HL-60/S4 treated with retinoic acid at 250 ng/mL for 4 days and 3 days (cell line): ENCODE data around the gene FAHD2B.
"Not testable (repeated sequence)": the region's sequence is repeated elsewhere in the genome, so short reads cannot be mapped to it uniquely, and the experiment has no call there.

Experiments used
- in situ Hi-C: fragments of 300-500 bp; cut with MboI; formaldehyde crosslinking; loops from 2 replicates; pipeline ENCODE4 v1.7.0; 2022; ENCODE audit warnings: low sequenced_read_pairs

FAHD2B gene, protein sequence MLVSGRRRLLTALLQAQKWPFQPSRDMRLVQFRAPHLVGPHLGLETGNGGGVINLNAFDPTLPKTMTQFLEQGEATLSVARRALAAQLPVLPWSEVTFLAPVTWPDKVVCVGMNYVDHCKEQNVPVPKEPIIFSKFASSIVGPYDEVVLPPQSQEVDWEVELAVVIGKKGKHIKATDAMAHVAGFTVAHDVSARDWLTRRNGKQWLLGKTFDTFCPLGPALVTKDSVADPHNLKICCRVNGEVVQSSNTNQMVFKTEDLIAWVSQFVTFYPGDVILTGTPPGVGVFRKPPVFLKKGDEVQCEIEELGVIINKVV

DNA sequence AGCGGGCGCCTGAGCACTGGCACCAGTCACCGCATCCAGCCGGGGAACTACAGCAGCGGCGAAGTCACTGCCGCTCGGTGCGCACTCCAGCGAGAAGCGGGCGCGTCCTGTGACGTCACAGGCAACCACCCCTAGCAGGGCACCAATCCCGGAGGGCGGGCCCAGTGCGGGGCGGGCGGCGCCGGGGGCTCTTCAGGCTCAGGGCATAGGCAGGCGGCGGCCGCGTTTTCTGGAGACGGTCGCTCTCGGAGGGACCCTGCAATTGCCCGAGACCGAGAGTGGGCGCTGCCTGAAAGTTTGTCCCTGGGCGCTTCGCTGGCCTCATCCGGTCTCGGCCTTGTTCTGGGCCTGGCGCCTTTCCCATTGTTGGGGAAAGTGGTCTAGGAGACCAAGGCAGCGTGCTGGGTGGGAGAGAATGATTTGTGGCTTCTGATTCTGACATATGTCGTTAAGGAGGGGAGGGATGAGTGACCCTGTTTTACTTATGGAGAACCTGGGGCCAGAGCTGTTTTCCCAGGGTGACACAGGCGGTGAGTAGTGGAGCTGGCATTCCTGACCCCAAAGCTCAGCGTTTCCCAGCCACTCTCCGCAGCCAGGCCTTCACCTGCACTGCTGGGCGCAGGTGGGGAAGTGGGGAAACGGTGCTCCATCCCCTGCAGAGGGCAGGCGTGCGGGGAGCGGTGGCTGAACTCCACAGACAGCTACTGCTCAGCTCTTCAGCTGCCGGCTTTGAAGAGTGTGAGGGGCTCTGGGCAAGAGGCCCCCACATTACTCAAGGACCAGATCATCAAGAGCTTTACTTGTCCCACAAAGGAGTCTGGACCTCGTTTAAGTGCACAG, at the start of gene FAHD2B:
FAHD2B (minus strand) TSS at position 111 of the 840 bp plus-strand sequence. CDS start 3,176 bp downstream, outside the sequence.
- in situ Hi-C loops, result loop anchor here (25.0 kb wide), 1 partner anchor 108 kb away; the partner anchor contains the start of gene FAM178B

DNA sequence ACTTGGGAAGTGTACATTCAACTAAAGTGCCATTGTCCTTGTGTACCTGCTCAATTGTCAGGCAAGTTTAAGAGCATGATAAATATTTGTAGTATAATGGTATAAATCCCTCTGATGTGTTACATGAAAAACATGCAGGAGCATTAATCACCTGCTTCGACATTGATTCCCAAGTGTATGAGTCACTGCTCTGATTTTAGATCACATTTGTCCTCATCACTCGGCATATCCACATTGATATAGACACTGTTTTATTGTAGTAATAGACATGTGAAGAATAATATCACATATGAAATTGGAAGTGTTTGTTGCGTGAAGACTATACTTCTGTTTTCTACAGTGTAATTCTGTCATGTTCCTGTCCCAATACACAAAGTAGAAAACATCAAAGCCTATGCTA, 49.3 kb upstream of the FAHD2B start:
- in situ Hi-C loops, result not testable (repeated sequence)

DNA sequence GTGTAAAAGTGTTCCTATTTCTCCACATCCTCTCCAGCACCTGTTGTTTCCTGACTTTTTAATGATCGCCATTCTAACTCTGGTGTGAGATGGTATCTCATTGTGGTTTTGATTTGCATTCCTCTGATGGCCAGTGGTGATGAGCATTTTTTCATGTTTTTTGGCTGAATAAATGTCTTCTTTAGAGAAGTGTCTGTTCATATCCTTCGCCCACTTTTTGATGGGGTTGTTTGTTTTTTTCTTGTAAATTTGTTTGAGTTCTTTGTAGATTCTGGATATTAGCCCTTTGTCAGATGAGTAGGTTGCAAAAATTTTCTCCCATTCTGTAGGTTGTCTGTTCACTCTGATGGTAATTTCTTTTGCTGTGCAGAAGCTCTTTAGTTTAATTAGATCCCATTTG, 34.4 kb upstream of the FAHD2B start:
- in situ Hi-C loops, result not testable (repeated sequence)

DNA sequence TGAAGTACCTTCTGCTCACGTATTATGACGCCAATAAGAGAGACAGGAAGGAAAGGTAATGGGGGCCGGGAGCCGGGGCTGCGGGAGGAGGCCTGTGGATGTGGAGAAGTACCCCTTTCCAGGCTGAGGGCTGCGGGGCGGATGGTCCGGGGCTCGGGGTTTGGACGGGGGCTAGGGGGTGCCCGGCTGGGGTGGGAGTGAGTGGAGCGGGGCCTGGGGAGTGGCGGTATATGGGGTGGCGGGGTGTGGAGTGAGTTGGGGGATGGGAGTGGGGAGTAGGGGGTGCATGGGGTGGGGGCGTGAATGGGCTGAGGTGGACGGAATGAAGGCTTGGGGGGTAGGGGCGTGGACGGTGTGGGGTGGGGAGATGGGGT, 19.2 kb upstream of the FAHD2B start:
- in situ Hi-C loops, result not testable (repeated sequence)

DNA sequence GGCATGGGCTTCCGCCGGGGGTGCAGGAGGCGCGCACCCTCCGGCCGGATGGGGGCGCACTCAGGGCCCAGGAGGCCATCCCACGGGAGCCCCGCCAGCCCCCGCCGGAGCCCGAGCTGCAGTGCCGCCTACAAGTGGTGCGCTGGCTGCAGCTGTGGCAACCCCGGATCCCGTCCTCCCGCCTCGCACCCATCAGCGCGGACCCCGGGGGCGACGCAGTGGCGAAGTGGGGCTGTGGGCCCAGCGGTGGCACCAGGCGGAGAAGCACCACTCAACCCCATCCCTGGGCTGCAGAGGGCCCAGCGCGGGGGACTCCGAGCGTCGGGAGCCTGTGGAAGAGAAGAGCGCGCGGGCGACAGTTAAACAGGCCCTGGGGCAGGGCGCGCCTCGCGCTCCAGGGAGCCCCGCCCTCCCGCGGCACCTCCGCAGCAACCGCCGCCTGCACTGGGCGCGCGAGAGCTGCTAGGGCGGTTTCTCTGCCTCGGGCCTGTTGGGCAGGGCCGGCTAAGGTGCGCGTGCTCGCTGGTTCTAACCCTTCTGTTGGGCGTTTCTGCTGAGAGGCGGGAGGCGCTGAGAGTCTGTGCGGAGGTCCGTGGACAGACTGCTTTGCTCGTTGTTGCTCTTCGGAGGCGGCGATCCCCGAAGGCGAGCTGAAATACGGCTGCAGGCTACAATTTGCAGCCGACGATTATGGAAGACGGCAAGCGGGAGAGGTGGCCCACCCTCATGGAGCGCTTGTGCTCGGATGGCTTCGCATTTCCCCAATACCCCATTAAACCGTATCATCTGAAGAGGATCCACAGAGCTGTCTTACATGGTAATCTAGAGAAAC, 18.6 kb upstream of the FAHD2B start, which contains the start of gene ANKRD36:
ANKRD36 (plus strand) TSS at position 104 of the 832 bp plus-strand sequence; CDS start at position 691, 587 bp downstream.
- in situ Hi-C loops, result not testable (repeated sequence)

DNA sequence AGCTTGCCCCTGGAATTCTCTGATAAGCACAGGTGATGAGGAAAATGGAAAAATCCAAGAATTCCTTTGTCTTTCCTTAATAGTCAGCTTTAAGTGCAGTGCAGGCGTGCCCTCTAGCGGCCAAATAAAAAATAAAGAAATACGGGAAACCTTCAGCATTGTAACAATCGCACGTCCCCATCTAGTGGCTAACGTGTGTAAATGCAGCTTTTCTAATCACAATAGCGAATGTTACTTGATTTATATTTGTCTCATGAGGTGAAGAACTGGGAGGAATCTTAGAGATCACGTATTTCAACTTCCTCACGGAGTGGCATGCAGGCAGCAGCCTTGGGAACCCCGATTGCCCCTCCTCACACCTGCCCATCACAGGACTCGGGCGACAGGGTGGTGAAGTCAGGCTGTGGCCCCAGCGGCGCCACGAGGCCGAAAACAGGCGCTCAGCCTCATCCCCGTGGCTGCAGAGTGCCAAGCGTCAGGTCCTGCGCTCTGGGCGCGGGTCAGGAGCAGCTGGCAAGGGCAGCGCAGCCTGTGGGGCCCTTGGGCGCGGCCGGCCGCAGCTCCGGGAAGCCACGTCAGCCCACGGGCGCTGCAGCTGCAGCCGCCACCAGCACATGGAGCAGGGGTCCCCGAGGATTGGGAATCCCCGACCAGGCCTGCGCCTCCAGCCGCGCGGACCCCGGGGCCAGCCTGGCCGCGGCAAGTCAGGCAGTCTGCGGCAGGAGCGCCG, 17.8 kb upstream of the FAHD2B start:
- in situ Hi-C loops, result not testable (repeated sequence)

DNA sequence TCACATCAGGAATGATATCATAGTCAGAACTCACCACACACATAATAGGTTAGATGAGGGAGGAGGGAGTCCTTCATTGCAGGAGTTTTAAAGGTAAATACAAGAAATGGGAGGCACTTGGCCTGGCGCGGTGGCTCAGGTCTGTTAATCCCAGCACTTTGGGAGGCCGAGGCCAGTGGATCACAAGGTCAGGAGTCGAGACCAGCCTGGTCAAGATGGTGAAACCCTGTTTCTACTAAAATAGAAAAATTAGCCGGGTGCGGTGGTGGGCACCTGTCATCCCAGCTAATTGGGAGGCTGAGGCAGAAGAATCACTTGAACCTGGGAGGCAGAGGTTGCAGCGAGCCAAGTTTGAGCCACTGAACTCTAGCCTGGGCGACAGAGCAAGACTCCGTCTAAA, 16.6 kb upstream of the FAHD2B start:
- in situ Hi-C loops, result not testable (repeated sequence)

DNA sequence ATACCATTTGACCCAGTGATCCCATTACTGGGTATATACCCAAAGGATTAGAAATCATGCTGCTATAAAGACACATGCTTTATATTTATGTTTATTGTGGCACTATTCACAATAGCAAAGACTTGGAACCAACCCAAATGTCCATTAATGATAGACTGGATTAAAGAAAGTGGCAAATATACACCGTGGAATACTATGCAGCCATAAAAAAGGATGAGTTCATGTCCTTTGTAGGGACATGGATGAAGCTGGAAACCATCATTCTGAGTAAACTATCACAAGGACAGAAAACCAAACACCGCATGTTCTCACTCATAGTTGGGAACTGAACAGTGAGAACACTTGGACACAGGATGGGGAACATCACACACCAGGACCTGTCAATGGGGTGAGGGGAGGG, 12.2 kb upstream of the FAHD2B start:
- in situ Hi-C loops, result not testable (repeated sequence)

DNA sequence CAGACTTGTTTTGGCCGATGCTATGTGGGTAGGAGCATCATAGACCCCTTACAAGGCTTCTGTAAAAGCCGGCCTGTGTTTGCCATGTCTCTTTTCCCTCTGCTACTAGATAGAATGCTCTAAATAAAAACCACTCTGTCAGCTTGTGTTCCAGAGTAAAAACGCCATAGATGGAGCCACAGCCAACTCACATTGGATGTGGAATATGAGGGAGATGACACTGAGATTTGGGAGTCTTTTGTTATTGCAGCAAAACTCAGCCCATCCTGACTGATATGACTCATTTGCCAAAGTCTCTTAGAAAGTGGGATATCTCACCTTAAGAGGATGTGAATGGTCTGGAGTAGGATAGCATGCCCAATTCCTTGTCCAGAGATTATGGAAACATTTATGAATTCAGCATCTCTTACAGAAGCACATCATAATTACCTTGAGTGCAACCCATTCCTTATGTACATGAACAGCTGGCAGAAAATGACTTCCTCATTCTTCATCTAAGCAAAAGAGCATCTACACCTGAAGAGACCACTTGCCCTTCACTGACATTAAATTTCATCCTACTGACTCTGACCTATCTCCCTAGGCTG, 4.2 kb upstream of the FAHD2B start:
- in situ Hi-C loops, result loop anchor here (25.0 kb wide), 1 partner anchor 112 kb away; the partner anchor contains the start of gene FAM178B

DNA sequence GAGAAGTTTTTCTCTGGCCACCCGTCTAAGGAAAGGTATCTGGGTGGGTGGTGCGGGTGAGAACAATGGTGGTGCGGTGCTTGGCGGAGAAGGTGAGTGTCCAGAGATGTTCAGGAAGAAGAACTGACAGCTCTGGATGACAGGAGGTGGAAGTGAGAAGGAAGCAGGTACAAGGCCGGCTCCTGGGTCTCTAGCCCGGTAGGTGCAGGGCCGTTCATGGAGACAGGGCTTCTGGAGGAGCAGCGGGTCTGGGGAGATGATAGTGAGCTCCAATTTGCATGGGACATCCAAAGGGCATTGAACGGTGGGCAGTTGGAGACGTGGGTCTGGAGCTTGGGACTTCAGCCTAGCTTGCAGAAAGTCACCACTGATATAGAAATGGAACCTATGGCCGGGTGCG, 979 bp upstream of the FAHD2B start:
- in situ Hi-C loops, result loop anchor here (25.0 kb wide), 1 partner anchor 108 kb away; the partner anchor contains the start of gene FAM178B

DNA sequence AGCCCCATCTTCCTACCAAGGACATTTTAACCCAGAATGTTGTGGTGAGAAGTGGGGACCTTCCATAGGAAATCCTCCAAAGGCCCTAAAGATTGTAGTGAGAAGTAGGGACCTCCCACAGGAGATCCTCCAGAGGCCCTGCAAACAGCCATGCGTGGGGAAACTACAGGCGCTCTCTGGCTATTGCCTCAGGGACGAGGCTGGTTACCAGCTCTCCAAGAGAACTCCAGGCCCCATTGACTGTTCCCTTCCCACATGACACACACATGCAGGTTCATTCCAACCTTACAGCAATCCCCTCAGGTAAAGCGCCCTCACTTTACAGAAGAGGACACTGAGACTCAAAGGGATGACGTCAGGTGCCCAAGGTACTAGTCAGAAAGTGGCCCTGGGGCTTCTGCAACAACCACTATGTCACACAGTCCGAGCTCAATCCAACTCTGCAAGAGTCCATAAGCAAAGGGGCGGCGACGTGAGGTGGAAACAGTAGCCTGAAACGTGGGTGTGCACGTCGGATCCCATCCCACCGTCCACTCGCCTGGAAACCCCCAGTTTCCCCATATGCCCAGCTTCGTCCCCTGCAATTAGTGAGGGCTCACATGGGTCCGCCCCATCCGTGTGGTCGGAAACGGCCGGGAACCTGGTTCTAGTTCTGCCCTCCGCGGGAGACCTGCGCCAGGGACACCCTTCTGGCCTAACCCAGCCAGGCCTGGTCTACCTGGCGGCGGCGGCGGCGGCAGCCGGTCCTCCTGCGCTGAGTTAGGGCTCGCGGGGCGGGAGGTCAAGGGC, 505 bp downstream of the FAHD2B start:
- in situ Hi-C loops, result loop anchor here (25.0 kb wide), 1 partner anchor 107 kb away; the partner anchor contains the start of gene FAM178B

DNA sequence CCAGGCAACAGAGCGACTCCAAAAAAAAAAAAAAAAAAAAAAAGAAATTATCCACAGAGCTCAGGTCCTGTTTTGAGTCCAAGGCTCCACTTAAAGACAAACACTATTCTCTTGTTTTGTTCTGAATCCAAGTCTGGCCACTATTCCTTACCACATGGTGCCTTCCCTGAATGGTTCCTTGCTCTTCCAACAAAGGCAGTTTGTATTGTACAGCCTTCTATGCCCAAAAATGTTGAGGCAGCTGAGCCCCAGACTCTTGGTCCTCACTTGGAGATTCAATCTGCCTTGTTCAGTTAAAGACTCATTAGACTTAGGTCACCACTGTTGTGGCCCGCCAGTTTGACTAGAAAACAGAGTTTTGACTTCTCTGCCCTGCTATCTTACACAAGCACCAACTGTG, 1.7 kb downstream of the FAHD2B start:
- in situ Hi-C loops, result loop anchor here (25.0 kb wide), 1 partner anchor 106 kb away; the partner anchor contains the start of gene FAM178B

DNA sequence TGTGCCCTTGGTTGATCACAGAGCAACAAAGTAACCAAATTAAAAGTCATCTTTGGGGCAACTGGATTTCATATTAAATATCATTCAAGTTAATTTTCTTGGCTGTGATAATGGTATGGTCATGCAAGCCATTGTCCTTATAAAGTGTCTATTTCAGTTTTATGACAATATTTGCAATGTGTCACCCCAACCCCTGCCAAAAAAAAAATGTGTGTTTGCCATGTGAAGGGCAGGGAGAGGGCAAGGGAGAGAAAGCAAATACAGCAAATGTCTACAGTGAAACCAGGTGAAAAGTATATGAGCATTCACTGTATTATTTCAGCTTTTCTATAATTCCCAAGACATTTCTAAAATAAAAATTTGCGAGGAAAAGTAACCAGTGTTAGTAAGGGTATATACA, 6.0 kb downstream of the FAHD2B start:
- in situ Hi-C loops, result loop anchor here (25.0 kb wide), 1 partner anchor 101 kb away; the partner anchor contains the start of gene FAM178B

DNA sequence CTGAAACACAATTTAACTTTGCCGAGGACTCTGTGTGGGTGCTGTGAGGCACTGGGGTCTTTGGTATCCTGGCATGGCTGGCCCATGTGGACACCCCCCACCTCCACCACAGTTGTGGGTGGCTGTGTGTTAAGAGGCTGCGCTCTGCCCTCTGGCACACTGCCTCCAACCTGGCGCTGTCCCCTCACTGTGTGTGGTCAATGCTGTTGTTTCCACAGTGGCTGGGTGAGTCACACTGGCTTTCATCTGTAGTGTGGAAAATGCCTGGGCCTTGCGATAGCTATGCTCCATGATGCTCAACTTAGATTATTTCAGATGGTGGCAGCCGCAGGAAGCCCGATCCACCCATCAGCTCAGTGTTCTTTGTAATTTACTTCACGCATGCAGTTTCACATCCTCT, 9.6 kb downstream of the FAHD2B start:
- in situ Hi-C loops, result loop anchor here (25.0 kb wide), 1 partner anchor 98 kb away; the partner anchor contains the start of gene FAM178B

DNA sequence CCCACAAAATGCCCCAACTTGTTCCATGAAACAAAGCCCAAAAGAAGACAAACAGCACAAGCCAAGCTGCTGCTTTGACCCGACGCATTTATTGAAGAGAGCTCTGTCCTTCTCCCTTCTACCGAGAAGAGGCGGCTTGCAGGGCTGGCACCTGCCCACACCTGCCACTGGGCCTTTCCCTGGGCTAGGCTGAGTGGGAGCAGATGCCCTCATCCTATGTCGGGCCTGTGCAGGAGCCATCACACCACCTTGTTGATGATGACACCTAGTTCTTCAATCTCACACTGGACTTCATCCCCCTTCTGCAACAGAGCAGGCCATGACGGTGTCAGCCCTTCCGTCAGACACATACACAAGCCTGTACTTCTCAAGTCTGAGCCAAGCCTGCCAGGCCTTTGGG, 11.2 kb downstream of the FAHD2B start:
- in situ Hi-C loops, result loop anchor here (25.0 kb wide), 1 partner anchor 96 kb away; the partner anchor contains the start of gene FAM178B

DNA sequence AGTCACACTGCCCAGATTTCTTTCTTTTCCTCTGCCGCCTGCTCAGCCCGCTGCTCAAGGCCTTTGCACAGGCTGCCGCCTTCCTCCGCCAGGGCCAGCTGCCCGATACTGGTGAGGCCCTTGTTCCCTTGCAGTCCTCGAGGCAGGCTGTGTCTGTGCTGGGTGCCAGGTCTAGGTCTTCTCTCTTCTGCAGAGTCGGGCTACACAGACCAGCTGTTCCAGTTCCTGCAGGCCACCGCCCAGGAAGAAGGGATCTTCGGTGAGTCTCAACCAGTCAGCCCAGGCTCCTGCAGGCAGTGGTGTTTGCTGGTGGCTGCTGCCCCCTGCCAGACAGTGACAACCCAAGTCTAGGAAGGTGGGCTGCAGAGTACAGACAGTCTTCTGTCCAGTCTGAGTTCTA, 12.5 kb downstream of the FAHD2B start:
- in situ Hi-C loops, result loop anchor here (25.0 kb wide), 1 partner anchor 95 kb away; the partner anchor contains the start of gene FAM178B

DNA sequence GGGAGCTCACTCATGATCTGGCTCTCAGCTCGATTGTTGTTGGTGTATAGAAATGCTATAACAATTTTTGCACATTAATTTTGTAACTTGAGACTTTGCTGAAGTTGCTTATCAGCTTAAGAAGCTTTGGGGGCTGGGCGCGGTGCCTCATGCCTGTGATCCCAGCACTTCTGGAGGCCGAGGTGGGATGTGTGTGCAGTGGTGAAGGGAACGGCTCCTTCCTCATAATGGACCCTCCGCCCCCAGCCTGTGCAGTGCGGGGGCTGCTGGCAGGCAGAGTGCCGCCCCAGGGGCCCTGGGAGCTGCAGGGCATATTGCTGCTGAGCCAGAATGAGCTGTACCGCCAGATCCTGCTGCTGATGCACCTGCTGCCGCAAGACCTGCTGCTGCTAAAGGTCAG, 13.8 kb downstream of the FAHD2B start:
- in situ Hi-C loops, result loop anchor here (25.0 kb wide), 1 partner anchor 94 kb away; the partner anchor contains the start of gene FAM178B

DNA sequence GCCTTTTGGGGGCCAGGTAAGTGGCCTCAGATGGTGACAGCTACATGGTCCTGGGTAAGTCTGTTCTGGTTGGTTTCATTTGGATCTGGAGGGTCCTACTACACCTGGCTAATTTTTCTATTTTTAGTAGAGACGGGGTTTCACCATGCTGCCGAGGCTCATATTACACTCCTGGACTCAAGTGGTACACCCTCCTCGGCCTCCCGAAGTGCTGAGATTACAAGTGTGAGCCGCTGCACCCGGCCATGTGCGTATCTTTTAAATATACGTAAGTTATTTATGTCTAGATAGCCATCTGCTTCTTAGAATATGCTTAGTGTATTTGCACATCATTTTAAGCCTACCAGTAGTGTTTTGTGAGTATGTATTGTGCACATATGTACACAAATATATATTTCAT, 17.5 kb downstream of the FAHD2B start:
- in situ Hi-C loops, result loop anchor here (25.0 kb wide), 1 partner anchor 90 kb away; the partner anchor contains the start of gene FAM178B
